Loucy (cell line): ENCODE data around the gene ATP5MC3.

Experiments used
- H2AFZ ChIP-seq: fragments of 200-600 bp; sonication (generic); 2 replicates; pipeline ENCODE4 v1.6.0; 2016; ENCODE audit warnings: antibody characterized with exemption, mild to moderate bottlenecking, low read length, moderate library complexity
- H3F3A ChIP-seq: fragments of 200-600 bp; 2 replicates; pipeline ENCODE4 v1.6.0; 2016; ENCODE audit warnings: antibody characterized with exemption, low read depth, mild to moderate bottlenecking
- H3K27me3 ChIP-seq: fragments of 200-600 bp; sonication (generic); 2 replicates; pipeline ENCODE4 v1.6.1; 2014; ENCODE audit warnings: low read length, mild to moderate bottlenecking; ENCODE audit not compliant: insufficient read depth, poor library complexity, severe bottlenecking
- H3K36me3 ChIP-seq: fragments of 200-600 bp; sonication (generic); 2 replicates; pipeline ENCODE4 v1.6.1; 2016; ENCODE audit warnings: low read length; ENCODE audit not compliant: insufficient read depth
- H3K4me1 ChIP-seq: fragments of 200-600 bp; sonication (generic); 2 replicates; pipeline ENCODE4 v1.5.1; 2014; ENCODE audit warnings: low read length, mild to moderate bottlenecking; ENCODE audit not compliant: insufficient read depth, poor library complexity, severe bottlenecking
- H3K4me2 ChIP-seq: fragments of 200-600 bp; sonication (generic); 2 replicates; pipeline ENCODE4 v1.6.0; 2014; ENCODE audit warnings: antibody characterized with exemption, low read length, low read depth, mild to moderate bottlenecking; ENCODE audit not compliant: poor library complexity, severe bottlenecking
- H3K4me3 ChIP-seq: fragments of 200-600 bp; sonication (generic); 2 replicates; pipeline ENCODE4 v1.5.1; 2014; ENCODE audit warnings: low read length, mild to moderate bottlenecking, mixed read lengths; ENCODE audit not compliant: poor library complexity, severe bottlenecking
- H3K79me2 ChIP-seq: fragments of 200-600 bp; sonication (generic); 2 replicates; pipeline ENCODE4 v1.6.1; 2014; ENCODE audit warnings: low read length; ENCODE audit not compliant: insufficient read depth
- H3K9ac ChIP-seq: fragments of 200-600 bp; sonication (generic); 2 replicates; pipeline ENCODE4 v1.6.0; 2014; ENCODE audit warnings: mild to moderate bottlenecking, low read depth, low read length, moderate library complexity; ENCODE audit not compliant: poor library complexity, severe bottlenecking
- H3K9me2 ChIP-seq: fragments of 200-600 bp; sonication (generic); replicated peaks from 2 replicates; pipeline ENCODE4 v1.6.1; 2016; ENCODE audit warnings: low read depth, low read length, mixed read lengths
- H3K9me3 ChIP-seq: fragments of 200-600 bp; sonication (generic); 2 replicates; pipeline ENCODE4 v1.6.1; 2014; ENCODE audit warnings: mild to moderate bottlenecking, antibody characterized with exemption, low read length, low read depth; ENCODE audit not compliant: insufficient read depth
- H4K20me1 ChIP-seq: fragments of 200-600 bp; sonication (generic); 2 replicates; pipeline ENCODE4 v1.6.0; 2014; ENCODE audit warnings: antibody characterized with exemption, low read length, mild to moderate bottlenecking; ENCODE audit not compliant: insufficient read depth, poor library complexity, severe bottlenecking
- CTCF ChIP-seq: fragments of 200-600 bp; sonication (generic); conservative IDR thresholded peaks from 2 replicates; pipeline ENCODE4 v1.5.1; 2014; ENCODE audit warnings: mild to moderate bottlenecking, antibody characterized with exemption, low read length
- EZH2phosphoT487 ChIP-seq: fragments of 200-600 bp; IDR thresholded peaks from 2 replicates; pipeline ENCODE4 v1.6.1; 2018; ENCODE audit warnings: antibody characterized with exemption, mild to moderate bottlenecking, moderate library complexity, borderline replicate concordance

ATP5MC3 gene

GRCh38 chr2:175167076-175167791 is 14.3 kb downstream of the ATP5MC3 start:
- Histone ChIP-seq H3K4me1 (peaks cover 27% of the 10 kb centered on the region), H3K4me3 (peak overlapping the region; percentile 94), H3K9ac (peak overlapping the region; percentile 95), H3F3A (no peaks in the 10 kb centered on the region), H3K36me3 (no peaks in the 10 kb centered on the region), H4K20me1 (peaks cover 49% of the 10 kb centered on the region), H2AFZ (peak overlapping the region; percentile 97), H3K27me3 (no peaks in the 10 kb centered on the region), H3K79me2 (peaks cover 63% of the 10 kb centered on the region), H3K9me2 (no peaks in the 10 kb centered on the region), H3K9me3 (no peaks in the 10 kb centered on the region), H3K4me2 (peak overlapping the region; percentile 93)
- TF ChIP-seq EZH2phosphoT487 (no peak), CTCF (no peak)

DNA sequence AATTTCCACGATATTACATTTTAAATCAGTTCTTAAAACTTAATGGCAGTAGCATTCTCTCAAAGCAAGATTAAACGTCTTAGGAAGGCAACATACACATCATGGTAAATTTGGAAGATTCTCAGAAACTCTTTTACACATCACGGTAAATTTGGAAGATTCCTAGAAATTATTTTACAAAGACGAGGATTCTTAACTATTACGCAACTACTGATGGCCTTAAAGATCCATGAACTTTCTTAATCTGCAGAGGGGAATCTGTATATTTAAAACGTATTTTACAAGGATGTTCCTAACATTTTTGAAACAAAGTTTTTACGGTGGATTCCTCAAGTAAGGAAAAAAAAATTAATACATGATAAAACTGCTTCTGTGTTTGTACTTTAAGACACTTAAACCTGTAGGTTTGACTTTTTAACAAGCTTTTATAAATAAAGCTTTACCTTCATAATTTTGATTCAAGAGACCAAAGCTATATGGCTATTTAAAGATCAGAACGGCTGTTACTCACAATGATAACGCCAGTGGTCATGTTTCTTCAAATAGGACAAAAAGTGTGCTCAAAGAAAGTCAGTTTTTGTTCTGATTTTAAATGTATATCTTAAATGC is 15.2 kb downstream of the ATP5MC3 start:
- no peak overlapping the region for H2AFZ ChIP-seq
- H4K20me1 ChIP-seq: peaks cover 57% of the 10 kb centered on the region
- no peaks in the 10 kb centered on the region for H3K27me3 ChIP-seq
- H3K4me2 ChIP-seq: peak overlapping the region; percentile 93
- no peaks in the 10 kb centered on the region for H3K36me3 ChIP-seq
- no peaks in the 10 kb centered on the region for H3F3A ChIP-seq
- peaks cover 72% of the 10 kb centered on the region for H3K79me2 ChIP-seq
- H3K4me1 ChIP-seq: peaks cover 32% of the 10 kb centered on the region
- H3K4me3 ChIP-seq: peak overlapping the region; percentile 94
- TF ChIP-seq CTCF (no peak), EZH2phosphoT487 (no peak)
- no peaks in the 10 kb centered on the region for H3K9me3 ChIP-seq
- peak overlapping the region; percentile 95 for H3K9ac ChIP-seq
- no peaks in the 10 kb centered on the region for H3K9me2 ChIP-seq

- peak overlapping the region; percentile 93 for H3K4me2 ChIP-seq
- H3K9me2 ChIP-seq: no peaks in the 10 kb centered on the region
- no peaks in the 10 kb centered on the region for H3K9me3 ChIP-seq
- peak overlapping the region; percentile 6 for H3K9ac ChIP-seq
- H3K79me2 ChIP-seq: peaks cover 91% of the 10 kb centered on the region
- H4K20me1 ChIP-seq: peaks cover 76% of the 10 kb centered on the region
- H3K4me1 ChIP-seq: peaks cover 49% of the 10 kb centered on the region
- H3K4me3 ChIP-seq: peak overlapping the region; percentile 94
- no peak overlapping the region for H2AFZ ChIP-seq
- H3K27me3 ChIP-seq: no peaks in the 10 kb centered on the region
- no peaks in the 10 kb centered on the region for H3K36me3 ChIP-seq
- H3F3A ChIP-seq: no peaks in the 10 kb centered on the region
- no peak for TF ChIP-seq CTCF
- no peak for TF ChIP-seq EZH2phosphoT487
These were observed 17.3 kb downstream of the ATP5MC3 start for GRCh38 chr2:175164235-175164634.
